Measurements from ENCODE around the gene PRKAG1. TPM values are rescaled to one million over a fixed set of nuclear protein-coding genes. Genes with fewer than 3 reads are reported as not detected.

The PRKAG1 gene
- total RNA-seq, 4 donors from 2014 or later, result 34.1 to 42.2 (median 37.9) TPM

GRCh38 chr12:48952691-48953090, 65.9 kb downstream of the PRKAG1 start:
- Histone ChIP-seq H3K4me3 (no peak overlapping the region), H3K4me1 (peaks cover 0 to 21% (median 0%) of the 10 kb centered on the region in 4 donors), H3K27ac (no peak overlapping the region), H3K27me3 (no peaks in the 10 kb centered on the region), H3K9me3 (no peaks in the 10 kb centered on the region), H3K36me3 (peaks cover 0 to 9% (median 0%) of the 10 kb centered on the region in 3 donors)
- no peak for DNase-seq
- TF ChIP-seq POLR2A (IDR thresholded peaks at IDR 0.05) (no peak), CTCF (IDR thresholded peaks at IDR 0.05) (no peak)

Small RNA genes lying within 50 kb of the gene (small RNA-seq; reads per million reads assigned to genes)
- gene RNU6-940P, result 0 reads per million in 2 donors

Other genes starting within 250 kb of the PRKAG1 start
- 100 to 1,000 TPM in 3 of 4 donors, 10 to 100 TPM in 1; 71.3 to 175 (median 129) TPM for gene ADCY6, start 229.7 kb downstream of the PRKAG1 start, total RNA-seq
- gene CACNB3, start 200.3 kb downstream of the PRKAG1 start, total RNA-seq, result 10 to 100 TPM; 10.2 to 47.0 (median 35.6) TPM
- 100 to 1,000 TPM in 2 of 4 donors, 10 to 100 TPM in 2; 68.0 to 143 (median 104) TPM for gene DDX23, start 166.6 kb downstream of the PRKAG1 start, total RNA-seq
- 1 to 10 TPM in 2 of 4 donors, under 1 TPM in 1, not detected in 1; 0.80 to 2.2 (median 1.6) TPM for gene RND1, start 152.9 kb downstream of the PRKAG1 start, total RNA-seq
- gene FKBP11, start 93.3 kb downstream of the PRKAG1 start, total RNA-seq, result 10 to 100 TPM in 2 of 4 donors, 1 to 10 TPM in 2; 7.5 to 26.9 (median 12.6) TPM
- 100 to 1,000 TPM in 1 of 4 donors, 10 to 100 TPM in 3; 49.3 to 217 (median 63.5) TPM for gene ARF3, start 61.3 kb downstream of the PRKAG1 start, total RNA-seq
- 1 to 10 TPM in 2 of 4 donors, under 1 TPM in 1, not detected in 1; 0.67 to 1.8 (median 1.7) TPM for gene WNT10B, start 47.0 kb downstream of the PRKAG1 start, total RNA-seq
- gene WNT1, start 40.5 kb downstream of the PRKAG1 start, total RNA-seq, result not detected
- gene DDN, start 19.4 kb downstream of the PRKAG1 start, total RNA-seq, result under 1 TPM in 2 of 4 donors, not detected in 2; 0.27 to 0.28 TPM
- 100 to 1,000 TPM; 126 to 161 (median 146) TPM for gene KMT2D, start 42.0 kb upstream of the PRKAG1 start, total RNA-seq
- not detected for gene RHEBL1, start 51.2 kb upstream of the PRKAG1 start, total RNA-seq
- gene DHH, start 76.0 kb upstream of the PRKAG1 start, total RNA-seq, result 1 to 10 TPM in 1 of 4 donors, under 1 TPM in 1, not detected in 2; 0.19 to 2.5 TPM
- 10 to 100 TPM; 34.7 to 93.7 (median 84.7) TPM for gene LMBR1L, start 92.1 kb upstream of the PRKAG1 start, total RNA-seq
- 100 to 1,000 TPM; 154 to 578 (median 243) TPM for gene TUBA1B, start 112.6 kb upstream of the PRKAG1 start, total RNA-seq
- gene TUBA1A, start 170.3 kb upstream of the PRKAG1 start, total RNA-seq, result 10 to 100 TPM; 16.5 to 50.3 (median 37.0) TPM
- gene TUBA1C, start 246.3 kb upstream of the PRKAG1 start, total RNA-seq, result 100 to 1,000 TPM; 143 to 442 (median 276) TPM

Measured in Peyer's patch (tissue), 4 donors.